IMR-90 (cell line): Measurements from ENCODE around the gene GNG12. TPM values are rescaled to one million over a fixed set of nuclear protein-coding genes. Genes with fewer than 3 reads are reported as not detected.

Experiments used
- ATAC-seq: fragments of 200-7000 bp; cut with Tn5 transposase; 2 replicates; pipeline ENCODE4 v1.9.1; 2020; ENCODE audit warnings: low read depth, mild to moderate bottlenecking, moderate library complexity
- BruUV-seq: library from RNA; stranded (reverse); fragments of 400-500 nt; replicated peaks from 2 replicates; lab custom pipeline; 2021; lab: Mats Ljungman, UMichigan
- CTCF ChIA-PET: fragments of 300-600 bp; formaldehyde crosslinking; extraction: SDS; loops from one replicate; lab custom pipeline; 2021; ENCODE audit warnings: antibody characterized with exemption; lab: Yijun Ruan, JAX
- POLR2A ChIA-PET: fragments of 300-600 bp; sonication (Branson Sonifier 250); formaldehyde crosslinking; loops from one replicate; lab custom pipeline; 2022; ENCODE audit warnings: antibody characterized with exemption; ENCODE audit not compliant: unreplicated experiment; lab: Charles Lee
- DNase-seq: peaks from one replicate; pipeline ENCODE4 v3.0.0; 2013
- H2AFZ ChIP-seq: replicated peaks from 2 replicates; pipeline ENCODE3; 2013; ENCODE audit warnings: low read length, mild to moderate bottlenecking; ENCODE audit not compliant: poor library complexity
- H2AK5ac ChIP-seq: 2 replicates; pipeline ENCODE4 v1.6.1; 2013; ENCODE audit warnings: low read depth, low read length, inconsistent platforms
- H2AK9ac ChIP-seq: replicated peaks from 2 replicates; pipeline ENCODE3; 2013; ENCODE audit warnings: mild to moderate bottlenecking, low read depth, low read length, moderate library complexity; ENCODE audit not compliant: poor library complexity
- H2BK120ac ChIP-seq: 2 replicates; pipeline ENCODE4 v1.6.1; 2013; ENCODE audit warnings: low read depth, low read length, inconsistent platforms
- H2BK15ac ChIP-seq: 3 replicates; pipeline ENCODE4 v1.6.1; 2013; ENCODE audit warnings: low read depth, low read length, inconsistent platforms
- H2BK20ac ChIP-seq: 2 replicates; pipeline ENCODE4 v1.6.1; 2013; ENCODE audit warnings: low read depth, mild to moderate bottlenecking, inconsistent platforms, low read length, moderate library complexity
- H2BK5ac ChIP-seq: 2 replicates; pipeline ENCODE4 v1.6.1; 2013; ENCODE audit warnings: mild to moderate bottlenecking, low read depth, low read length, inconsistent platforms; ENCODE audit not compliant: poor library complexity, severe bottlenecking
- H3K14ac ChIP-seq: replicated peaks from 2 replicates; pipeline ENCODE4 v1.6.1; 2013; ENCODE audit warnings: low read depth, low read length, inconsistent platforms
- H3K18ac ChIP-seq: 2 replicates; pipeline ENCODE4 v1.6.1; 2013; ENCODE audit warnings: low read depth, low read length, control low read depth
- H3K23ac ChIP-seq: 2 replicates; pipeline ENCODE4 v1.6.1; 2013; ENCODE audit warnings: low read depth, low read length, inconsistent platforms
- H3K27ac ChIP-seq: 2 replicates; pipeline ENCODE4 v1.5.1; 2013; ENCODE audit warnings: mild to moderate bottlenecking, control low read depth, low read length; ENCODE audit not compliant: insufficient read depth
- H3K27me3 ChIP-seq: 2 replicates; pipeline ENCODE4 v1.6.1; 2013; ENCODE audit warnings: low read length; ENCODE audit not compliant: control insufficient read depth, insufficient read depth
- H3K36me3 ChIP-seq: 2 replicates; pipeline ENCODE4 v1.6.1; 2013; ENCODE audit warnings: low read length, mixed read lengths; ENCODE audit not compliant: control insufficient read depth, insufficient read depth
- H3K4ac ChIP-seq: 2 replicates; pipeline ENCODE4 v1.6.1; 2013; ENCODE audit warnings: low read depth, low read length, inconsistent platforms
- H3K4me1 ChIP-seq: 2 replicates; pipeline ENCODE4 v1.6.1; 2013; ENCODE audit warnings: low read length, mixed read lengths; ENCODE audit not compliant: control insufficient read depth, insufficient read depth
- H3K4me2 ChIP-seq: 2 replicates; pipeline ENCODE4 v1.6.1; 2013; ENCODE audit warnings: low read depth, mild to moderate bottlenecking, control low read depth, low read length, moderate library complexity
- H3K4me3 ChIP-seq: 2 replicates; pipeline ENCODE4 v1.5.1; 2013; ENCODE audit warnings: low read depth, mild to moderate bottlenecking, control low read depth, low read length, moderate library complexity; ENCODE audit not compliant: insufficient read depth
- H3K56ac ChIP-seq: 2 replicates; pipeline ENCODE4 v1.6.1; 2013; ENCODE audit warnings: low read length, inconsistent platforms; ENCODE audit not compliant: insufficient read depth; ENCODE audit errors: extremely low read depth
- H3K79me1 ChIP-seq, 2 experiments: 2 replicates each; pipeline ENCODE4 v1.6.1; 2013; ENCODE audit warnings: low read length in 2 of 2, inconsistent platforms in 1 of 2, low read depth in 1 of 2
- H3K9ac ChIP-seq: 2 replicates; pipeline ENCODE4 v1.6.1; 2013; ENCODE audit warnings: low read depth, low read length, control low read depth
- H3K9me1 ChIP-seq: 2 replicates; pipeline ENCODE4 v1.6.1; 2013; ENCODE audit warnings: low read length, inconsistent platforms; ENCODE audit not compliant: insufficient read depth
- H3K9me3 ChIP-seq: 2 replicates; pipeline ENCODE4 v1.6.1; 2013; ENCODE audit warnings: low read length; ENCODE audit not compliant: control insufficient read depth, insufficient read depth
- H4K20me1 ChIP-seq: 2 replicates; pipeline ENCODE4 v1.6.1; 2013; ENCODE audit warnings: low read length, inconsistent platforms; ENCODE audit not compliant: insufficient read depth
- H4K5ac ChIP-seq: 2 replicates; pipeline ENCODE4 v1.6.1; 2013; ENCODE audit warnings: mild to moderate bottlenecking, low read depth, low read length, control low read depth
- H4K8ac ChIP-seq, 2 experiments: 2 replicates each; pipeline ENCODE4 v1.6.1; 2013; ENCODE audit warnings: low read depth in 2 of 2, low read length in 2 of 2, control low read depth in 1 of 2, inconsistent platforms in 1 of 2
- H4K91ac ChIP-seq: 2 replicates; pipeline ENCODE4 v1.6.1; 2013; ENCODE audit warnings: low read depth, low read length, inconsistent platforms; ENCODE audit not compliant: insufficient read depth
- CEBPB ChIP-seq: IDR thresholded peaks from 2 replicates; pipeline ENCODE4 v1.6.1; 2012; ENCODE audit warnings: low read depth, low read length, improper control_type of control experiment
- CTCF ChIP-seq: conservative IDR thresholded peaks from 2 replicates; pipeline ENCODE4 v1.5.1; 2012; ENCODE audit warnings: mild to moderate bottlenecking, low read depth, low read length, improper control_type of control experiment
- MAZ ChIP-seq: IDR thresholded peaks from 2 replicates; pipeline ENCODE4 v1.6.1; 2012; ENCODE audit warnings: low read depth, mild to moderate bottlenecking, low read length, improper control_type of control experiment, moderate library complexity, borderline replicate concordance
- MXI1 ChIP-seq: IDR thresholded peaks from 2 replicates; pipeline ENCODE4 v1.6.1; 2012; ENCODE audit warnings: low read depth, mild to moderate bottlenecking, low read length, moderate library complexity, borderline replicate concordance
- POLR2A ChIP-seq: IDR thresholded peaks from 2 replicates; pipeline ENCODE4 v1.6.1; 2012; ENCODE audit warnings: mild to moderate bottlenecking, low read depth, low read length
- RCOR1 ChIP-seq: IDR thresholded peaks from 2 replicates; pipeline ENCODE4 v1.6.1; 2012; ENCODE audit warnings: mild to moderate bottlenecking, low read length, improper control_type of control experiment; ENCODE audit not compliant: insufficient replicate concordance
- WGBS, 2 experiments: methylation state at CpG; one replicate each; pipeline versions ENCODE4 v1.1.5 to v1.1.7; 2013; ENCODE audit warnings: missing lambda C conversion rate in 2 of 2; ENCODE audit not compliant: insufficient read length in 1 of 2; ENCODE audit errors: extremely low coverage in 2 of 2; 5-methylcytosine and 5-hydroxymethylcytosine counted together
- dilution Hi-C: fragments of 300-500 bp; cut with HindIII; formaldehyde crosslinking; loops from one replicate; pipeline ENCODE4 v1.14.3; 2018; ENCODE audit warnings: low sequenced_read_pairs; ENCODE audit not compliant: unreplicated experiment
- in situ Hi-C: fragments of 300-500 bp; cut with MboI; formaldehyde crosslinking; loops from 3 replicates; pipeline ENCODE4 v1.14.3; 2019; ENCODE audit warnings: low sequenced_read_pairs, inconsistent platforms, mixed read lengths
- intact Hi-C: fragments of 100-400 bp; cut with micrococcal nuclease; formaldehyde crosslinking; loops from 2 replicates; pipeline ENCODE4 v1.10.0; 2022
- polyA plus RNA-seq, 3 experiments: library from polyadenylated mRNA; depleted of rRNA; stranded (reverse); fragments of >200 nt; gene quantifications; 2 replicates each; pipeline ENCODE4 v1.2.3, GENCODE V29; 2012; ENCODE audit warnings: low replicate concordance in 1 of 3
- total RNA-seq: library from RNA; depleted of rRNA; stranded (reverse); fragments of >200 nt; gene quantifications from 2 replicates; pipeline ENCODE4 v1.2.3, GENCODE V29; 2012

The GNG12 gene
- total and polyA plus RNA-seq, 2 of the 4 experiments (the other 2 are of a cell fraction): 92.3 to 132 TPM

GRCh38 chr1:67739361-67739760, 93.9 kb downstream of the GNG12 start:
- H2BK15ac ChIP-seq: no peak overlapping the region
- BruUV-seq: no TSS peak

More at GRCh38 chr1:67739361-67739760, 93.9 kb downstream of the GNG12 start:
- CTCF ChIA-PET: no interaction called here
- Histone ChIP-seq H3K4me2 (no peak overlapping the region), H3K23ac (no peak overlapping the region), H3K4me1 (peaks cover 13% of the 10 kb centered on the region), H4K91ac (no peak overlapping the region), H2AK5ac (no peak overlapping the region), H3K27ac (no peak overlapping the region), H2AK9ac (no peak overlapping the region), H4K8ac (no peak overlapping the region), H4K20me1 (peaks cover 3% of the 10 kb centered on the region), H2BK120ac (no peak overlapping the region), H2BK5ac (no peak overlapping the region), H3K18ac (no peak overlapping the region), H3K9ac (no peak overlapping the region), H3K27me3 (no peaks in the 10 kb centered on the region), H2BK20ac (no peak overlapping the region), H3K9me3 (no peaks in the 10 kb centered on the region), H4K5ac (no peak overlapping the region), H3K14ac (no peak overlapping the region), H3K56ac (no peak overlapping the region), H3K9me1 (peaks cover 39% of the 10 kb centered on the region), H3K79me1 (peaks cover 54 to 78% of the 10 kb centered on the region in 2 experiments), H3K4me3 (no peak overlapping the region), H3K36me3 (peaks cover 3% of the 10 kb centered on the region; the same call in 1 of the 2 replicates), H2AFZ (no peak overlapping the region), H3K4ac (no peak overlapping the region)
- ATAC-seq (no peak), DNase-seq (no peak)
- whole genome bisulfite sequencing, 2 experiments: 100% methylated on average over 1 of the region's 5 CpGs; no CpG with 5 or more reads in 1 of the 2 experiments
- in situ Hi-C loops (no loop called here), dilution Hi-C loops (no loop called here), intact Hi-C loops (no loop called here)
- POLR2A ChIA-PET: no interaction called here
- TF ChIP-seq CTCF: no peak
- no peak for TF ChIP-seq CEBPB
- no peak for TF ChIP-seq MXI1
- TF ChIP-seq RCOR1: no peak
- TF ChIP-seq MAZ: no peak
- TF ChIP-seq POLR2A: no peak
